Fibroblast of villous mesenchyme (primary cell): ENCODE results near the gene BCOR. TPM values are rescaled to one million over a fixed set of nuclear protein-coding genes. Genes with fewer than 3 reads are reported as not detected.
A peak's percentile ranks its signal among the peaks of the same experiment; 100 is the strongest.

Source experiments
- DNase-seq: peaks from one replicate; pipeline ENCODE4 v3.0.0-alpha.2; 2010; ENCODE audit warnings: low read depth
- H3K4me3 ChIP-seq: 2 replicates; pipeline ENCODE4 v1.5.1; 2011; ENCODE audit warnings: low read depth, mild to moderate bottlenecking, low read length
- CTCF ChIP-seq: IDR thresholded peaks from 2 replicates; pipeline ENCODE4 v1.5.1; 2012; ENCODE audit warnings: low read depth, mild to moderate bottlenecking, low read length; ENCODE audit not compliant: insufficient read depth
- total RNA-seq: library from RNA; depleted of rRNA; stranded (reverse); fragments of >200 nt; gene quantifications from 2 replicates; pipeline ENCODE4 v1.2.3, GENCODE V29; 2012

The BCOR gene
- total RNA-seq, 1 donor = 24.2 TPM

GRCh38 chrX:40009890-40010289, 87.9 kb downstream of the BCOR start:
- TF ChIP-seq CTCF = no peak
- no peak overlapping the region for H3K4me3 ChIP-seq
- DNase-seq = no peak

- TF ChIP-seq CTCF = no peak
- no peak for DNase-seq
- no peak overlapping the region for H3K4me3 ChIP-seq
Measured at GRCh38 chrX:40009462-40009851, 88.3 kb downstream of the BCOR start.

GRCh38 chrX:40008791-40009461, 88.8 kb downstream of the BCOR start:
- no peak for TF ChIP-seq CTCF
- DNase-seq = no peak
- no peak overlapping the region for H3K4me3 ChIP-seq

GRCh38 chrX:40007756-40008705, 89.7 kb downstream of the BCOR start:
- TF ChIP-seq CTCF = no peak
- H3K4me3 ChIP-seq = no peak overlapping the region
- peak; percentile 12 for DNase-seq

GRCh38 chrX:40007131-40007755, 90.5 kb downstream of the BCOR start:
- no peak for DNase-seq
- TF ChIP-seq CTCF = no peak

GRCh38 chrX:40006106-40007017, 91.4 kb downstream of the BCOR start:
- no peak for TF ChIP-seq CTCF
- no peak overlapping the region for H3K4me3 ChIP-seq
- peak; percentile 21 for DNase-seq

More at GRCh38 chrX:40007131-40007755, 90.5 kb downstream of the BCOR start:
- H3K4me3 ChIP-seq = no peak overlapping the region
